SK-N-SH (cell line): ENCODE data around the gene HTRA3.

Source experiments
- FOXM1 ChIP-seq: IDR thresholded peaks from 2 replicates; pipeline ENCODE4 v1.4.0; 2012; ENCODE audit warnings: low read depth, mild to moderate bottlenecking
- POLR2AphosphoS5 ChIP-seq: IDR thresholded peaks from 2 replicates; pipeline ENCODE4 v1.6.1; 2012; ENCODE audit warnings: low read depth, low read length
- RFX5 ChIP-seq: IDR thresholded peaks from 2 replicates; pipeline ENCODE4 v1.6.1; 2012; ENCODE audit warnings: mild to moderate bottlenecking, improper control_type of control experiment, low read length
- RXRA ChIP-seq: IDR thresholded peaks from 2 replicates; pipeline ENCODE4 v1.4.0; 2012; ENCODE audit warnings: low read depth, mild to moderate bottlenecking, borderline replicate concordance
- TF ChIP-seq, protein P1 (sequence below): fragments of 200-600 bp; sonication (generic); IDR thresholded peaks from 2 replicates; pipeline ENCODE4 v1.6.1; 2017; ENCODE audit warnings: antibody characterized with exemption, mild to moderate bottlenecking, moderate library complexity

- TF ChIP-seq POLR2AphosphoS5 (no peak), RXRA (no peak), FOXM1 (no peak), RFX5 (no peak)
- TF ChIP-seq, protein P1, sequence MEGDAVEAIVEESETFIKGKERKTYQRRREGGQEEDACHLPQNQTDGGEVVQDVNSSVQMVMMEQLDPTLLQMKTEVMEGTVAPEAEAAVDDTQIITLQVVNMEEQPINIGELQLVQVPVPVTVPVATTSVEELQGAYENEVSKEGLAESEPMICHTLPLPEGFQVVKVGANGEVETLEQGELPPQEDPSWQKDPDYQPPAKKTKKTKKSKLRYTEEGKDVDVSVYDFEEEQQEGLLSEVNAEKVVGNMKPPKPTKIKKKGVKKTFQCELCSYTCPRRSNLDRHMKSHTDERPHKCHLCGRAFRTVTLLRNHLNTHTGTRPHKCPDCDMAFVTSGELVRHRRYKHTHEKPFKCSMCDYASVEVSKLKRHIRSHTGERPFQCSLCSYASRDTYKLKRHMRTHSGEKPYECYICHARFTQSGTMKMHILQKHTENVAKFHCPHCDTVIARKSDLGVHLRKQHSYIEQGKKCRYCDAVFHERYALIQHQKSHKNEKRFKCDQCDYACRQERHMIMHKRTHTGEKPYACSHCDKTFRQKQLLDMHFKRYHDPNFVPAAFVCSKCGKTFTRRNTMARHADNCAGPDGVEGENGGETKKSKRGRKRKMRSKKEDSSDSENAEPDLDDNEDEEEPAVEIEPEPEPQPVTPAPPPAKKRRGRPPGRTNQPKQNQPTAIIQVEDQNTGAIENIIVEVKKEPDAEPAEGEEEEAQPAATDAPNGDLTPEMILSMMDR, result no peak
Observed at GRCh38 chr4:8355864-8356565, 86.5 kb downstream of the HTRA3 start.
